Fibroblast of pulmonary artery (primary cell): ENCODE measurements around the gene VEGFB.
A peak's percentile ranks its signal among the peaks of the same experiment; 100 is the strongest.

ENCODE experiments used
- DNase-seq: peaks from one replicate; pipeline ENCODE4 v3.0.0-alpha.2; 2010; ENCODE audit warnings: low read depth
- H3K4me3 ChIP-seq: replicated peaks from 2 replicates; pipeline ENCODE4 v1.5.1; 2011; ENCODE audit warnings: low read depth, mild to moderate bottlenecking, control low read depth, low read length, moderate library complexity
- TF ChIP-seq, protein P1 (sequence below): IDR thresholded peaks from 2 replicates; pipeline ENCODE4 v1.5.1; 2011; ENCODE audit warnings: mild to moderate bottlenecking, control low read depth, low read length, inconsistent platforms; ENCODE audit errors: missing control alignments

The VEGFB gene

DNA sequence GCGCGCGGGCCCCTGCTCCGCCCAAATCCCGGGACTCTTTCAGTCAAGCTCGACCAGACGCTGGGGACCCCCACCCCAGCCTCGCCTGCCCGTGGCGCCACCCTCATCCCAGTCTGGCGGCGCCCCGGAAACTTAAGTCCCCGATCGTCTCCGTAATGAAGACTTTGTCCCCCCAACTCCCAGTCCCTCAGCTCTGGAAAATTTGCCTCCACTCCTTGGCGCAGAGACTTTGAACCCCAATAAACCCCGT, 17.3 kb downstream of the VEGFB start:
- peak overlapping the region; percentile 85 for H3K4me3 ChIP-seq
- no peak for DNase-seq
- TF ChIP-seq, protein P1, sequence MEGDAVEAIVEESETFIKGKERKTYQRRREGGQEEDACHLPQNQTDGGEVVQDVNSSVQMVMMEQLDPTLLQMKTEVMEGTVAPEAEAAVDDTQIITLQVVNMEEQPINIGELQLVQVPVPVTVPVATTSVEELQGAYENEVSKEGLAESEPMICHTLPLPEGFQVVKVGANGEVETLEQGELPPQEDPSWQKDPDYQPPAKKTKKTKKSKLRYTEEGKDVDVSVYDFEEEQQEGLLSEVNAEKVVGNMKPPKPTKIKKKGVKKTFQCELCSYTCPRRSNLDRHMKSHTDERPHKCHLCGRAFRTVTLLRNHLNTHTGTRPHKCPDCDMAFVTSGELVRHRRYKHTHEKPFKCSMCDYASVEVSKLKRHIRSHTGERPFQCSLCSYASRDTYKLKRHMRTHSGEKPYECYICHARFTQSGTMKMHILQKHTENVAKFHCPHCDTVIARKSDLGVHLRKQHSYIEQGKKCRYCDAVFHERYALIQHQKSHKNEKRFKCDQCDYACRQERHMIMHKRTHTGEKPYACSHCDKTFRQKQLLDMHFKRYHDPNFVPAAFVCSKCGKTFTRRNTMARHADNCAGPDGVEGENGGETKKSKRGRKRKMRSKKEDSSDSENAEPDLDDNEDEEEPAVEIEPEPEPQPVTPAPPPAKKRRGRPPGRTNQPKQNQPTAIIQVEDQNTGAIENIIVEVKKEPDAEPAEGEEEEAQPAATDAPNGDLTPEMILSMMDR, result no peak

DNA sequence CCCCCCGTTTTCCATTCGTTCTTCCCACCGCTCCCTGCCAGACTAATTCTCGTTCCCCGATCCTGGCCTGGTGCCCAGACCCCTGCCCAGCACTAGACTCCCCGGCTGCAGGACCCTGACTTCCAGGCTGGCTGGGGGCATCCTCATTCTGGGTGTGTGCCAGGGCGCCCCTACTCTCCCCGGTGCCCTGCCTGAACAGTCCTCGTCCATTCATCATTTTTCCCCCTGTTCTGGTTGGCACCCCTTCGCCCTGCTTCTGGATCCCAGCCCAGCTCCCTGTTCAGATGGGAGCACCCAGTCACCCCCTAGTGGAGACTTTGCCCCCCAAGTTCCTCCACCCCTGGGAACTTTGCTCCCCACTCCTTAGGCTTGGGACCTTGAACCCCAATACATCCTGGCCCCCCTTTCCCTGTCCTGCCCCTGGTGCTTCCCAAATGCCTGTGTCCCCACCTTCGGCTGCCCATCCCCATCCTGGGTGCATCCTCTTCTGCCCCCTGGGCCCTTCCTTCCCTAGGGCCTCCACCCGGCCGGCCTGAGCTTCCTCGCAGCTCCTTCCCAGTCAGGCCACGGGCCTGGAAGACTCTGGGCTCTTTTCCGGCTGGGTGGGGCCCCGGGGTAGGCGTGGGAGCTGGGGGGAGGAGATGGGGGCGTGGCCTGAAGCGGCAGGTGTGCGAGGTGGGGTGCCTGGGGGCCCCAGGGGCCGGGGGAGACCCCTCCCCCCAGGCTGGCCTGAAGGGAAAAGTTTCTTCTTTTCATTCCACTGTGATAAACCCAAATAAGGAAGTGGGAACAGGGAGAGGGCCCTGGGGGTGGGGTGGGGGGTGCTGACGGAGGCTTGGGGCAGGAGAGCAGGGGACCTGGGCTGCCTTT, 17.9 kb downstream of the VEGFB start:
- no peak for DNase-seq
- peak overlapping the region; percentile 85 for H3K4me3 ChIP-seq
- TF ChIP-seq, protein P1, result peak; percentile 39

DNA sequence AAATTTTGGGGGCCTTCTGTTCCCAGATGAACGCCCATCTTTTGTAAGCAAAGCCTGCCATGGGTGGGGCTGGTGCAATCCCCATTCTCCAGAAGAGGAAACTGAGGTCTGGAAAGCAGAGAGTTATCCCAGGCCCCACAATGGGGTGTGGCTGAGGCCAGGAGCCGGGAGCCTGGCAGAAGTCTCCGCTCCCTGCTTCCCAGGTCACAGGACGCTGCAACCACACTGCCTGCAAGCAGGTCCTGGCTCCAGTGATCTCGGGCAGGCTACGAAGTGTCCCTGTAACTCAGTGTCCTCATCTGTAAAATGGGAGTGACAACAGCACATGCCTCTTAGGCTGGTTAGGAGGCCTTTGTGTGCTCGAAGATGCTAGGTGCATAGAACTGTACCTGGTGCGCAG, 18.7 kb downstream of the VEGFB start:
- TF ChIP-seq, protein P1, result no peak
- DNase-seq, result no peak
- peak overlapping the region; percentile 85 for H3K4me3 ChIP-seq

DNA sequence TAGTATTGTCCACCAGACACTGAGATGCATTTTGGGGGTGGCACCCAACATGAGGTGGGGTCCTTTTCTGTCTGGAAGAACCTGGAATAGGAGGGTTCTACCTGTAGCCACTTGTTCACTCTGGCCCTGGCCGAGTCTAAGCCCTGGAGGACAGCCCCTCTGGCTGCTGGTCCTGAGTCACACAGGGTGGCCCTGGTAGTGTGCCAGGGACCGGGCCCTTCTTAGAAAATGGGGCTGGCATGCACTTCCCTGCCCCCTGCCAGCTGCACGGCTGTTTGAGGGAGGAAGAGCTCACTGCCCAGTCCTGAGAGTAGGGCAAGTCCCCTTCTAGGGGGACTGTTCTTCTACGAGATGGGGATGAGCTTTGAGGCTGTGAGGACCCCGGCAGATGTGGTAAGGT, 19.1 kb downstream of the VEGFB start:
- TF ChIP-seq, protein P1, result no peak
- DNase-seq, result no peak
- H3K4me3 ChIP-seq, result no peak overlapping the region

DNA sequence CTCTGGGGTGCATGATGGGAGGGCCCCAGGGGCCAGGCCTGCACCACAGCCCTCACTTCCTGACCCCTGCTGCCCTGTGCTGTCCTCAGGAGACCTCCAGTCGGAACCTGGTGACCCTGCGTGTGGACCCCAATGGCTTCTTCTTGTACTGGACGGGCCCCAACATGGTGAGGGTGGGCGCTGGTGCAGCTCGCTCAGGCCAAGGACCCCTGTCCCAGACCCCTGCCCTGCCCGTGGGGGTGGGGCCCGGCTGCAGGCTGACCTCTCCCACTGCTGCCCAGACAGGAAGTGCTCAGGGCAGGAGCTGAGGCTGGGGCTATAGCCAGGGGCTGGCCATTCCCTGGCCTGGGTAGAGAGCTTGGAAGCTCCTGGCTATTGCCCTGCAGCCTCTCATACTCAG, 19.9 kb downstream of the VEGFB start:
- no peak for DNase-seq
- TF ChIP-seq, protein P1, result no peak
- no peak overlapping the region for H3K4me3 ChIP-seq

DNA sequence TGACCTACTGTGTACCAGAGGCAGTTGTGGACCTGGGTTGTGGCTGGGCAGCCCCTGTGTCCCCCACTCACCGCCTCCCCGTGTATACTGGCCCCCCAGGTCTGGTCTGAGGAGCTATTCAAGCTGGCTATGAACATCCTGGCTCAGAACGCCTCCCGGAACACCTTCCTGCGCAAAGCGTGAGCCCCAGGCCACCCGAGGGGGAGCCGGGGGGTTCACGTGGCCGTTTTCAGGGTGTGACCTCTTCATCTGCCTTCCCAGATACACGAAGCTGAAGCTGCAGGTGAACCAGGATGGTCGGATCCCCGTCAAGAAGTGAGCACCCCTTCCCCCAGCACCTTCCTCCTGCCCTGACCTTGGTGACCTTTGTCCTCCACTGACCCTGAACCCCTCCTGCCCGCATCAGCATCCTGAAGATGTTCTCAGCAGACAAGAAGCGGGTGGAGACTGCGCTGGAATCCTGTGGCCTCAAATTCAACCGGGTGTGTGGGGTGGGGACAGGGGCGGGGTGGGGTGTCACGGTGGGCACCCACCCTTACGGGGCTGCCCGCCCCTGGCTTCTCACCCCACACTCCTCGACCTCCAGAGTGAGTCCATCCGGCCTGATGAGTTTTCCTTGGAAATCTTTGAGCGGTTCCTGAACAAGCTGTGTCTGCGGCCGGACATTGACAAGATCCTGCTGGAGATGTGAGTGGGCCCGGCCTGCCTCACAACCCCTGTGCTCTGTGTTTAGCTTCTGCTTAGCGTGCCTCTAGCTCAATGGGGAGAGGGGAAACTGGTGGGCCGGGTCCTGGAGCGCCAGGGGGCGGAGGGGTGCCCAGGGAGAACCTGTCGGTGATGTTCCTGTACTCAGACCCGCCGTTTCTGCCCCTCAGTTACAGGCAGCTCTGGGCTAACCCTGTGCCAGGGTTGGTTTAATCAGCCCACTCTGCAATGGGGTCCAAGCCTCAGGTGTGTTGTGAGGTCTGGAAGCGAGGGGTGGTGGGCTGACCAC, 21.0 kb downstream of the VEGFB start:
- no peak for DNase-seq
- H3K4me3 ChIP-seq, result no peak overlapping the region
- TF ChIP-seq, protein P1, result no peak
